Measurements from ENCODE around the gene KCNN1. TPM values are rescaled to one million over a fixed set of nuclear protein-coding genes. Genes with fewer than 3 reads are reported as not detected.

Gene KCNN1
- total and polyA plus RNA-seq, 9 of the 15 experiments (the other 6 are each of a cell fraction or from before 2014, with no cell fraction given) = 0.01 to 6.2 (median 0.72) TPM

DNA sequence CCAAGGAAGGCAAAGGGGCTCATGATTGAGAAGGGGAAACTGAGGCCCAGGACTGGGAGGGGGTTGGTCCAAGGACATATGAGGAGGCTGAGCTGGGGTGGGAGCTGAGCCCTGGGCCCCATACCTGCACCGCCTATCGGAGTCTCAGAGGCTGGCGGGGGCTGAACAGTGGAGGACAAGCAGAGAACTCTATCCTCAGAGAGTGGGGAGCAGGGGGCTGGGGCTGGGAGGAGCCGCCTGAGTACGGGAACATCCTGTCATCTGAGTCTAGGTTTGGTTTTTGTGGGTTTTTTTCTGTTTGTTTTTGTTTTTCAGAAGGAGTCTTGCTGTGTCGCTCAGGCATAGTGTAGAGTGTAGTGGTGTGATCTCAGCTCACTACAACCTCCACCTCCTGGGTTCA is 47.3 kb downstream of the KCNN1 start (continued):
- TF ChIP-seq MYBL2 (IDR thresholded peaks at IDR 0.05; ENCODE audit: low read depth) (no peak), MYBL2 (CRISPR knock-in tag; IDR thresholded peaks at IDR 0.05; ENCODE audit: borderline replicate concordance) (no peak), ZNF217 (CRISPR knock-in tag; IDR thresholded peaks at IDR 0.05) (no peak)

DNA sequence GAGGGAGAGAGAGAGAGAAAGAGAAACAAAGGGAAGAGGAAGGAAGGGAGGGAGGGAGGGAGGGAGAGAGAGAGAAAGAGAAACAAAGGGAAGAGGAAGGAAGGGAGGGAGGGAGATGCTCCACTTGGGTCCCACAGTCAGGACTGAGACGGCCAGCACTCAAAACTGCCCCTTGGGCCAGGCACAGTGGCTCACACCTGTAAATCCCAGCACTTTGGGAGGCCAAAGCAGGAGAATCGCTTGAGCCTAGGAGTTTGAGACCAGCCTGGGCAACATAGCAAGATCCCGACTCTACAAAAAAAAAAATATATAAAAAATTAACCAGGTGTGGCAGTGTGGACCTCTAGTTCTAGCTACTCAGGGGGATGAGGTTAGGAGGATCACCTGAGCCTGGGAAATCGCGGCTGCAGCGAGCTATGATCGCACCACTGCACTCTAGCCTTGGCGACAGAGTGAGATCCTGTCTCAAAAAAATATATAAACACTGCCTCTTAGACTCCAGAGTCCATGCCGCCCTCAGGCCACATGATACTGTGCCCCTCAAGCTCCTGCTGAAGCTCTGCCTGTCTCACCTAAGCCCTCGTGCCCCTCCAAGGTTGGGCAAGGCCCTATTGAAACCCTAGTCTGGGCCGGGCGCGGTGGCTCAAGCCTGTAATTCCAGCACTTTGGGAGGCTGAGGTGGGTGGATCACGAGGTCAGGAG is 49.5 kb downstream of the KCNN1 start:
- Histone ChIP-seq H3K9ac (ENCODE audit: insufficient read depth in 1 of 2, low read depth in 2 of 2, low read length in 2 of 2) (no peak overlapping the region), H3K36me3 (ENCODE audit: control insufficient read depth, insufficient read depth, low read length) (peaks cover 33% of the 10 kb centered on the region), H2AFZ (ENCODE audit: low read depth, low read length) (no peak overlapping the region), H3K9me3 (replicated peaks; ENCODE audit: control insufficient read depth, insufficient read depth, low read depth, low read length) (no peaks in the 10 kb centered on the region), H3K79me2 (ENCODE audit: control insufficient read depth, insufficient read depth, low read length) (no peaks in the 10 kb centered on the region), H4K20me1 (replicated peaks; ENCODE audit: control insufficient read depth, insufficient read depth, low read length) (no peaks in the 10 kb centered on the region), H3K4me1 (replicated peaks in 1 of 2; ENCODE audit: control insufficient read depth in 2 of 2, insufficient read depth in 2 of 2, low read length in 2 of 2) (peaks cover 11 to 28% of the 10 kb centered on the region in 2 experiments; a peak in 4 of 5 replicates), H3K4me3 (no peak overlapping the region), H3K4me2 (ENCODE audit: insufficient read depth, low read length) (no peak overlapping the region), H3K27ac (ENCODE audit: extremely low read depth, low read depth, low read length) (no peak overlapping the region), H3K9me1 (ENCODE audit: control insufficient read depth, insufficient read depth, low read length) (no peaks in the 10 kb centered on the region), H3K27me3 (ENCODE audit: control insufficient read depth in 2 of 2, insufficient read depth in 2 of 2, low read length in 2 of 2) (no peaks in the 10 kb centered on the region)
- no peak for FAIRE-seq
- WGBS (ENCODE audit: insufficient coverage, low coverage, missing lambda C conversion rate) = 83% methylated on average over 13 of the region's 14 CpGs
- TF ChIP-seq ZNF324 (CRISPR knock-in tag; IDR thresholded peaks at IDR 0.05) = no peak
- TF ChIP-seq RBM25 (IDR thresholded peaks at IDR 0.05; ENCODE audit: low read depth, low read length, severe bottlenecking) = peak; percentile 14
- peak; percentile 60 for TF ChIP-seq ZNF121 (CRISPR knock-in tag; conservative IDR thresholded peaks at IDR 0.05)
- POLR2A ChIA-PET = interaction anchor here (0.6 kb wide), 1 partner anchor 35 kb away, joined by 3 read pairs; no protein-coding TSS in a partner anchor
- no peak for ATAC-seq
- CTCF ChIA-PET (ENCODE audit: low intra/inter-chr PET ratio) = no interaction called here
- no peak for DNase-seq (ENCODE audit: extremely low read depth in 1 of 4, low spot score in 3 of 4)
- BruUV-seq (replicated peaks) = no TSS peak
- intact Hi-C loops (cut with micrococcal nuclease) (no loop called here), in situ Hi-C loops (cut with MboI) (no loop called here)

Data from K562 (cell line).